A549 (cell line): ENCODE measurements around the gene REELD1. TPM values are rescaled to one million over a fixed set of nuclear protein-coding genes. Genes with fewer than 3 reads are reported as not detected.

ENCODE experiments used
- ATAC-seq, 2 experiments: fragments of 200-7000 bp in 1 of 2; fragments of >200 bp in 1 of 2; cut with Nextera tagmentation in 1 of 2; cut with Tn5 transposase in 1 of 2; 3 replicates each; pipeline versions ENCODE4 v1.8.0 to v1.9.1; 2018 to 2020; ENCODE audit warnings: mild to moderate bottlenecking in 1 of 2, moderate library complexity in 1 of 2
- CTCF ChIA-PET: fragments of 300-600 bp; sonication (Branson Sonifier 250); formaldehyde crosslinking; extraction: SDS; loops from one replicate; lab custom pipeline; 2021; ENCODE audit warnings: antibody characterized with exemption, inconsistent platforms; lab: Yijun Ruan, JAX
- POLR2A ChIA-PET: fragments of 350-600 bp; formaldehyde crosslinking; extraction: SDS; loops from one replicate; lab custom pipeline; 2021; ENCODE audit warnings: antibody characterized with exemption, inconsistent platforms; lab: Yijun Ruan, JAX
- DNase-seq, 2 experiments: peaks; one replicate each; pipeline versions ENCODE4 v3.0.0 to v3.0.0-alpha.2; 2011 to 2016; ENCODE audit warnings: low read depth in 1 of 2, low spot score in 1 of 2
- FAIRE-seq: peaks from 2 replicates; lab custom pipeline; 2011; peaks lifted over from hg19 to GRCh38; lab: Jason Lieb, UNC
- H3K27ac ChIP-seq, 2 experiments: fragments of >200 bp; sonication (Bioruptor Twin); formaldehyde crosslinking; 3 replicates each; pipeline ENCODE4 v1.5.1; 2016 to 2017
- H3K4me1 ChIP-seq: fragments of >200 bp; sonication (Bioruptor Twin); formaldehyde crosslinking; 3 replicates; pipeline ENCODE4 v1.6.1; 2016
- H3K4me2 ChIP-seq: fragments of >200 bp; sonication (Bioruptor Twin); formaldehyde crosslinking; 3 replicates; pipeline ENCODE4 v1.6.1; 2016
- H3K4me3 ChIP-seq: fragments of >200 bp; sonication (Bioruptor Twin); formaldehyde crosslinking; 3 replicates; pipeline ENCODE4 v1.5.1; 2016
- H3K9me3 ChIP-seq: fragments of >200 bp; sonication (Bioruptor Twin); formaldehyde crosslinking; 3 replicates; pipeline ENCODE4 v1.6.1; 2016
- CBX2 ChIP-seq: fragments of 200-600 bp; sonication (generic); IDR thresholded peaks from 2 replicates; pipeline ENCODE4 v1.6.1; 2016; ENCODE audit warnings: low read depth, mild to moderate bottlenecking, borderline replicate concordance
- CEBPB ChIP-seq, 2 experiments: fragments of >200 bp in 1 of 2; sonication (Bioruptor Twin) in 1 of 2; formaldehyde crosslinking in 1 of 2; IDR thresholded peaks; 2 replicates each; pipeline ENCODE4 v1.6.1; 2012 to 2016
- CHD4 ChIP-seq: fragments of 200-600 bp; sonication (generic); IDR thresholded peaks from 2 replicates; pipeline ENCODE4 v1.6.1; 2016; ENCODE audit warnings: antibody characterized with exemption, mild to moderate bottlenecking, borderline replicate concordance
- E2F6 ChIP-seq: IDR thresholded peaks from 2 replicates; pipeline ENCODE4 v1.6.1; 2012; ENCODE audit warnings: low read depth, borderline replicate concordance
- EP300 ChIP-seq, 2 experiments: fragments of >200 bp; sonication (Bioruptor Twin); formaldehyde crosslinking; IDR thresholded peaks; 2 replicates in 1 of 2; 3 replicates in 1 of 2; pipeline ENCODE4 v1.6.1; 2016 to 2017
- FOSB ChIP-seq: fragments of 250-450 bp; sonication (Bioruptor Pico); IDR thresholded peaks from 2 replicates; pipeline ENCODE4 v1.5.0; 2020; ENCODE audit warnings: mild to moderate bottlenecking, moderate library complexity
- HMGXB4 ChIP-seq: fragments of 250-450 bp; sonication (Bioruptor Pico); IDR thresholded peaks from 2 replicates; pipeline ENCODE4 v1.5.0; 2021; ENCODE audit warnings: mild to moderate bottlenecking, moderate library complexity, borderline replicate concordance
- NPAS2 ChIP-seq: fragments of 250-450 bp; sonication (Bioruptor Pico); IDR thresholded peaks from 2 replicates; pipeline ENCODE4 v1.8.0; 2022; ENCODE audit warnings: mild to moderate bottlenecking, moderate library complexity, borderline replicate concordance
- PBX3 ChIP-seq: IDR thresholded peaks from 2 replicates; pipeline ENCODE4 v1.6.1; 2012
- PHF8 ChIP-seq: fragments of 200-600 bp; sonication (generic); IDR thresholded peaks from 2 replicates; pipeline ENCODE4 v1.6.1; 2016; ENCODE audit warnings: low read depth, mild to moderate bottlenecking, antibody characterized with exemption, moderate library complexity, borderline replicate concordance
- RARB ChIP-seq: fragments of 250-450 bp; sonication (Bioruptor Pico); IDR thresholded peaks from 2 replicates; pipeline ENCODE4 v1.8.0; 2021; ENCODE audit warnings: mild to moderate bottlenecking, moderate library complexity
- RNF2 ChIP-seq: fragments of 200-600 bp; sonication (generic); IDR thresholded peaks from 2 replicates; pipeline ENCODE4 v1.6.1; 2016; ENCODE audit warnings: low read depth, mild to moderate bottlenecking, antibody characterized with exemption, moderate library complexity, borderline replicate concordance
- SREBF2 ChIP-seq: fragments of 450-650 bp; IDR thresholded peaks from 2 replicates; pipeline ENCODE4 v1.6.1; 2014; ENCODE audit warnings: mild to moderate bottlenecking, moderate library complexity
- TP53 ChIP-seq: fragments of 250-450 bp; sonication (Bioruptor Pico); IDR thresholded peaks from 2 replicates; pipeline ENCODE4 v1.5.0; 2021; ENCODE audit warnings: mild to moderate bottlenecking, moderate library complexity
- ZNF302 ChIP-seq: fragments of 250-450 bp; sonication (Bioruptor Pico); IDR thresholded peaks from 2 replicates; pipeline ENCODE4 v1.9.0; 2021; ENCODE audit warnings: inconsistent platforms, mild to moderate bottlenecking, moderate library complexity
- ZSCAN20 ChIP-seq: fragments of 250-450 bp; sonication (Bioruptor Pico); IDR thresholded peaks from 2 replicates; pipeline ENCODE4 v1.8.0; 2022; ENCODE audit warnings: mild to moderate bottlenecking, moderate library complexity
- WGBS: methylation state at CpG from one replicate; pipeline ENCODE4 v1.1.6; 2017; ENCODE audit errors: missing lambda C conversion rate; 5-methylcytosine and 5-hydroxymethylcytosine counted together
- polyA plus RNA-seq, 4 experiments: library from polyadenylated mRNA; depleted of rRNA in 3 of 4; stranded (reverse); fragments of >200 nt; fragmentation: RNase III in 1 of 4; extraction: RNeasy Plus Mini Kit Qiagen cat#74134 plus additional on column Dnase treatment in 1 of 4; gene quantifications; 2 replicates in 3 of 4; 3 replicates in 1 of 4; pipeline ENCODE4 v1.2.3, GENCODE V29; 2011 to 2017
- TF ChIP-seq, protein P1 (sequence below): fragments of >200 bp; sonication (Bioruptor Twin); formaldehyde crosslinking; IDR thresholded peaks from 3 replicates; pipeline ENCODE4 v1.6.1; 2016
- TF ChIP-seq, protein P2 (sequence below): fragments of 200-600 bp; sonication (generic); IDR thresholded peaks from 2 replicates; pipeline ENCODE4 v1.6.1; 2016; ENCODE audit warnings: antibody characterized with exemption, mild to moderate bottlenecking, moderate library complexity

Gene REELD1
- polyA plus RNA-seq, 2 of the 4 experiments (the other 2 are of a cell fraction), result 0.04 TPM; not detected in 1

- no peak for FAIRE-seq
- POLR2A ChIA-PET, result no interaction called here
Observed at GRCh38 chr4:146252969-146253611, 38.8 kb downstream of the REELD1 start.

DNA sequence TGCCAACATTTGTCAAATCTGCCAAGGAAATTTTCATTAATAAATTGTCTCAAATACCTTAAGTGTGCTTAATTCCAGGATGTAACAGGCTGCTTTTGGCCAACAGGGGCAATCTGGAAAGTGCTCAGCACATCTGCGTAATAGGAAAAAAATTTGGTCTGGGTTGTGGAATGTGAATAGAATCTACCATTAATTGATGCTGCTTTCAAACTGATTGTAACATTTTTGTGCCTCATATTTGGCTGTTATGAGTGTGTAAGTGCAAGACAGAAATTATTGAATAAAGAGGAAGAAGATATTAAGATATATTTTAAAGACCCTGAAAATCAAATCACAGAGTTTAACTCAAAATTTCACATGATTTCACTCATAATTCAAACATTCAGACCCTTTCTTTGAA is 41.1 kb downstream of the REELD1 start:
- ChIA-PET POLR2A (no interaction called here), CTCF (interaction anchor here (1.1 kb wide), 1 partner anchor 11 kb away, joined by 4 read pairs; no protein-coding TSS in a partner anchor)
- Histone ChIP-seq H3K4me1 (peaks cover 45% of the 10 kb centered on the region), H3K4me3 (no peak overlapping the region), H3K4me2 (peak overlapping the region; percentile 57), H3K27ac (peak overlapping the region; percentile 49 to 76; a peak in 4 of 6 replicates), H3K9me3 (no peaks in the 10 kb centered on the region)
- no peak for FAIRE-seq
- TF ChIP-seq NPAS2 (CRISPR knock-in tag) (no peak), CHD4 (no peak), EP300 (IDR thresholded peaks at IDR 0.05) (no peak), TP53 (no peak), ZSCAN20 (CRISPR knock-in tag) (no peak), E2F6 (no peak), CEBPB (IDR thresholded peaks at IDR 0.05) (no peak), CBX2 (no peak), PBX3 (no peak)
- TF ChIP-seq, protein P1, sequence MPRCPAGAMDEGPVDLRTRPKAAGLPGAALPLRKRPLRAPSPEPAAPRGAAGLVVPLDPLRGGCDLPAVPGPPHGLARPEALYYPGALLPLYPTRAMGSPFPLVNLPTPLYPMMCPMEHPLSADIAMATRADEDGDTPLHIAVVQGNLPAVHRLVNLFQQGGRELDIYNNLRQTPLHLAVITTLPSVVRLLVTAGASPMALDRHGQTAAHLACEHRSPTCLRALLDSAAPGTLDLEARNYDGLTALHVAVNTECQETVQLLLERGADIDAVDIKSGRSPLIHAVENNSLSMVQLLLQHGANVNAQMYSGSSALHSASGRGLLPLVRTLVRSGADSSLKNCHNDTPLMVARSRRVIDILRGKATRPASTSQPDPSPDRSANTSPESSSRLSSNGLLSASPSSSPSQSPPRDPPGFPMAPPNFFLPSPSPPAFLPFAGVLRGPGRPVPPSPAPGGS, result no peak
- TF ChIP-seq, protein P2, sequence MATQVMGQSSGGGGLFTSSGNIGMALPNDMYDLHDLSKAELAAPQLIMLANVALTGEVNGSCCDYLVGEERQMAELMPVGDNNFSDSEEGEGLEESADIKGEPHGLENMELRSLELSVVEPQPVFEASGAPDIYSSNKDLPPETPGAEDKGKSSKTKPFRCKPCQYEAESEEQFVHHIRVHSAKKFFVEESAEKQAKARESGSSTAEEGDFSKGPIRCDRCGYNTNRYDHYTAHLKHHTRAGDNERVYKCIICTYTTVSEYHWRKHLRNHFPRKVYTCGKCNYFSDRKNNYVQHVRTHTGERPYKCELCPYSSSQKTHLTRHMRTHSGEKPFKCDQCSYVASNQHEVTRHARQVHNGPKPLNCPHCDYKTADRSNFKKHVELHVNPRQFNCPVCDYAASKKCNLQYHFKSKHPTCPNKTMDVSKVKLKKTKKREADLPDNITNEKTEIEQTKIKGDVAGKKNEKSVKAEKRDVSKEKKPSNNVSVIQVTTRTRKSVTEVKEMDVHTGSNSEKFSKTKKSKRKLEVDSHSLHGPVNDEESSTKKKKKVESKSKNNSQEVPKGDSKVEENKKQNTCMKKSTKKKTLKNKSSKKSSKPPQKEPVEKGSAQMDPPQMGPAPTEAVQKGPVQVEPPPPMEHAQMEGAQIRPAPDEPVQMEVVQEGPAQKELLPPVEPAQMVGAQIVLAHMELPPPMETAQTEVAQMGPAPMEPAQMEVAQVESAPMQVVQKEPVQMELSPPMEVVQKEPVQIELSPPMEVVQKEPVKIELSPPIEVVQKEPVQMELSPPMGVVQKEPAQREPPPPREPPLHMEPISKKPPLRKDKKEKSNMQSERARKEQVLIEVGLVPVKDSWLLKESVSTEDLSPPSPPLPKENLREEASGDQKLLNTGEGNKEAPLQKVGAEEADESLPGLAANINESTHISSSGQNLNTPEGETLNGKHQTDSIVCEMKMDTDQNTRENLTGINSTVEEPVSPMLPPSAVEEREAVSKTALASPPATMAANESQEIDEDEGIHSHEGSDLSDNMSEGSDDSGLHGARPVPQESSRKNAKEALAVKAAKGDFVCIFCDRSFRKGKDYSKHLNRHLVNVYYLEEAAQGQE, result no peak
- WGBS, result 74% methylated on average over 1 of the region's 1 CpG
- ATAC-seq, result peak; percentile 37 to 53; a peak in 4 of 6 replicates
- no peak for DNase-seq

More at GRCh38 chr4:146252969-146253611, 38.8 kb downstream of the REELD1 start:
- CTCF ChIA-PET, result interaction anchor here (0.6 kb wide), 1 partner anchor 684 kb away, joined by 3 read pairs; no protein-coding TSS in a partner anchor
- H3K4me3 ChIP-seq, result no peak overlapping the region
- H3K27ac ChIP-seq, result peak overlapping the region; percentile 22 to 69; a peak in 3 of 6 replicates
- no peaks in the 10 kb centered on the region for H3K9me3 ChIP-seq
- peaks cover 45% of the 10 kb centered on the region for H3K4me1 ChIP-seq
- TF ChIP-seq PHF8 (no peak), RARB (CRISPR knock-in tag) (no peak), HMGXB4 (CRISPR knock-in tag) (no peak), RNF2 (no peak), SREBF2 (no peak), ZNF302 (CRISPR knock-in tag) (no peak), CHD4 (no peak), FOSB (no peak)
- 29% methylated on average over 5 of the region's 5 CpGs for WGBS
- no peak for ATAC-seq
- H3K4me2 ChIP-seq, result peak overlapping the region; percentile 46
- DNase-seq, result no peak
